Midbrain (tissue), 1 donor: ENCODE data around the gene CEBPA.
"Not testable (repeated sequence)": the region's sequence is repeated elsewhere in the genome, so short reads cannot be mapped to it uniquely, and the experiment has no call there.

Source experiments
- DNase-seq: peaks from one replicate; lab custom pipeline; 2025; lab: John Stamatoyannopoulos, UW

CEBPA gene

GRCh38 chr19:33300894-33301143 is 1.5 kb downstream of the CEBPA start:
- DNase-seq: no peak

- no peak for DNase-seq
Measured at GRCh38 chr19:33300009-33300893, 2.1 kb downstream of the CEBPA start.

GRCh38 chr19:33299051-33299688 is 3.2 kb downstream of the CEBPA start:
- no peak for DNase-seq

- DNase-seq: no peak
Measured at GRCh38 chr19:33298146-33298911, 4.0 kb downstream of the CEBPA start.

- no peak for DNase-seq
Measured at GRCh38 chr19:33297401-33298145, 4.8 kb downstream of the CEBPA start.

GRCh38 chr19:33296488-33296971 is 5.8 kb downstream of the CEBPA start:
- DNase-seq: no peak

- DNase-seq: no peak
Measured at GRCh38 chr19:33295621-33296487, 6.5 kb downstream of the CEBPA start.

- DNase-seq: not testable (repeated sequence)
Measured at GRCh38 chr19:33295046-33295445, 7.3 kb downstream of the CEBPA start.

- no peak for DNase-seq
Measured at GRCh38 chr19:33294058-33294798, 8.1 kb downstream of the CEBPA start.

GRCh38 chr19:33293255-33294057 is 8.9 kb downstream of the CEBPA start:
- no peak for DNase-seq

- DNase-seq: no peak
Measured at GRCh38 chr19:33292595-33293254, 9.6 kb downstream of the CEBPA start.

- DNase-seq: no peak
Measured at GRCh38 chr19:33291623-33292534, 10.5 kb downstream of the CEBPA start.

GRCh38 chr19:33290956-33291622 is 11.2 kb downstream of the CEBPA start:
- DNase-seq: no peak

- DNase-seq: no peak
Measured at GRCh38 chr19:33290082-33290815, 12.1 kb downstream of the CEBPA start.

GRCh38 chr19:33289261-33289660 is 13.1 kb downstream of the CEBPA start:
- no peak for DNase-seq

GRCh38 chr19:33288666-33289065 is 13.7 kb downstream of the CEBPA start:
- DNase-seq: no peak

GRCh38 chr19:33287927-33288326 is 14.4 kb downstream of the CEBPA start:
- no peak for DNase-seq
